RWPE1 (cell line): ENCODE data around the gene PRKCD.
"Not testable (repeated sequence)": the region's sequence is repeated elsewhere in the genome, so short reads cannot be mapped to it uniquely, and the experiment has no call there.

ENCODE experiments used
- CTCF ChIA-PET: fragments of 350-600 bp; sonication (Branson Sonifier 250); formaldehyde crosslinking; extraction: SDS; loops from one replicate; lab custom pipeline; 2021; lab: Yijun Ruan, JAX
- POLR2A ChIA-PET: fragments of 400-600 bp; formaldehyde crosslinking; extraction: SDS; loops from one replicate; lab custom pipeline; 2020; ENCODE audit warnings: antibody characterized with exemption; ENCODE audit not compliant: low non-redundant PET; lab: Yijun Ruan, JAX
- DNase-seq: peaks from one replicate; pipeline ENCODE4 v3.0.0; 2012; ENCODE audit warnings: low spot score
- H3K27ac ChIP-seq: fragments of 450-650 bp; 2 replicates; pipeline ENCODE4 v1.5.1; 2017
- TF ChIP-seq, protein P1 (sequence below): fragments of 450-650 bp; conservative IDR thresholded peaks from 2 replicates; pipeline ENCODE4 v1.5.1; 2017; ENCODE audit warnings: low read depth, mild to moderate bottlenecking

PRKCD gene

DNA sequence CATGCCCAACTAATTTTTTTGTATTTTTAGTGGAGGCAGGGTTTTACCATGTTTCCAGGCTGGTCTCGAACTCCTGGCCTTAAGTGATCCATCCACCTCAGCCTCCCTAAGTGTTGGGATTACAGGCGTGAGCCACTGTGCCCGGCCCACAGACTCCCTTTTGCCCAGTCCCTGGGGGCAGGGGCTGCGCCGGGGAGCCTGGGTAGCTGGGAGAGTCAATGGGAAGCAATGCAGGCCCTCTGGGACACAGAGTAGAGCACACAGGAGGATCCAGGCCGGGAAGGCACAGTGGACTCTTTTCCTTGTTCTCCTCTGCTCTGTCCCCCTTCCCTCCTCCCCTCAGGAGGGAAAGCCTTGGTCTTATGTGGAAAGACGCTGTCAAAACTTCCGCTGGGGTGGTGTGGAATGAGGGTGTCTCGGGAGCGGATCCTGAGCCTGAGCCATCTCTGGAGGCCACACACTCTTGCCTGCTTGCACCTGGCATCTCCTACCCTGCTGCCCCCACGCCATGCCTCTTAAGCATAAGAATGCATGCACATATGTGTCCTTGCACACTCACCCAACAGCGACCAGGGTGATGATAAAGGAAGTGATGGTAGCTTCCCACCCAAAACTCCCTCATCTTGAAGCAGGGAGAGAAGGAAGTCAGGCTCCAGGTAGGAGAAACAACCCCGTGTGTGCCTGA lies 11.9 kb upstream of the PRKCD start:
- H3K27ac ChIP-seq, result peak overlapping the region; percentile 72; the same call in 1 of the 2 replicates
- POLR2A ChIA-PET, result no interaction called here
- DNase-seq, result no peak
- CTCF ChIA-PET, result no interaction called here
- TF ChIP-seq, protein P1, sequence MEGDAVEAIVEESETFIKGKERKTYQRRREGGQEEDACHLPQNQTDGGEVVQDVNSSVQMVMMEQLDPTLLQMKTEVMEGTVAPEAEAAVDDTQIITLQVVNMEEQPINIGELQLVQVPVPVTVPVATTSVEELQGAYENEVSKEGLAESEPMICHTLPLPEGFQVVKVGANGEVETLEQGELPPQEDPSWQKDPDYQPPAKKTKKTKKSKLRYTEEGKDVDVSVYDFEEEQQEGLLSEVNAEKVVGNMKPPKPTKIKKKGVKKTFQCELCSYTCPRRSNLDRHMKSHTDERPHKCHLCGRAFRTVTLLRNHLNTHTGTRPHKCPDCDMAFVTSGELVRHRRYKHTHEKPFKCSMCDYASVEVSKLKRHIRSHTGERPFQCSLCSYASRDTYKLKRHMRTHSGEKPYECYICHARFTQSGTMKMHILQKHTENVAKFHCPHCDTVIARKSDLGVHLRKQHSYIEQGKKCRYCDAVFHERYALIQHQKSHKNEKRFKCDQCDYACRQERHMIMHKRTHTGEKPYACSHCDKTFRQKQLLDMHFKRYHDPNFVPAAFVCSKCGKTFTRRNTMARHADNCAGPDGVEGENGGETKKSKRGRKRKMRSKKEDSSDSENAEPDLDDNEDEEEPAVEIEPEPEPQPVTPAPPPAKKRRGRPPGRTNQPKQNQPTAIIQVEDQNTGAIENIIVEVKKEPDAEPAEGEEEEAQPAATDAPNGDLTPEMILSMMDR, result no peak

DNA sequence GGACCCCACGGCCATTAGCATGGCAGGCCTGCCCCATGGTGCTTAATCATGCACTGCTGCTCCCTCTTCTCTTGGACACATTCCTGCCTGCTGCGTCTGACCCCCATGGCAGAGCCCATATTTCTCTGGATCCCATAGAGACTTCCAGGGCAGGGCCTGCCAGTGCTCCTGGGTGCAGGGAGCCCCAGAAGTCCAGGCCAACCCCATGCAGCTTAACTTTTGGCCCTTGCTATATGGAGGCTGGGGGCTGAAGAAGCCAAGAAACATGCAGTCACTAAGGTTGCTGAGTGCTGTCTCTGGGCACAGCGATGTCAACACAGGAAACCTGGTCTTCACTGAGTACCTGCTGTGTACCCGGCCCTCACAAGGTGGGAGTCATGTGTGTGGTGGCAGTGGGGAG lies 11.3 kb upstream of the PRKCD start:
- ChIA-PET POLR2A (no interaction called here), CTCF (no interaction called here)
- peak overlapping the region; percentile 72 for H3K27ac ChIP-seq

DNA sequence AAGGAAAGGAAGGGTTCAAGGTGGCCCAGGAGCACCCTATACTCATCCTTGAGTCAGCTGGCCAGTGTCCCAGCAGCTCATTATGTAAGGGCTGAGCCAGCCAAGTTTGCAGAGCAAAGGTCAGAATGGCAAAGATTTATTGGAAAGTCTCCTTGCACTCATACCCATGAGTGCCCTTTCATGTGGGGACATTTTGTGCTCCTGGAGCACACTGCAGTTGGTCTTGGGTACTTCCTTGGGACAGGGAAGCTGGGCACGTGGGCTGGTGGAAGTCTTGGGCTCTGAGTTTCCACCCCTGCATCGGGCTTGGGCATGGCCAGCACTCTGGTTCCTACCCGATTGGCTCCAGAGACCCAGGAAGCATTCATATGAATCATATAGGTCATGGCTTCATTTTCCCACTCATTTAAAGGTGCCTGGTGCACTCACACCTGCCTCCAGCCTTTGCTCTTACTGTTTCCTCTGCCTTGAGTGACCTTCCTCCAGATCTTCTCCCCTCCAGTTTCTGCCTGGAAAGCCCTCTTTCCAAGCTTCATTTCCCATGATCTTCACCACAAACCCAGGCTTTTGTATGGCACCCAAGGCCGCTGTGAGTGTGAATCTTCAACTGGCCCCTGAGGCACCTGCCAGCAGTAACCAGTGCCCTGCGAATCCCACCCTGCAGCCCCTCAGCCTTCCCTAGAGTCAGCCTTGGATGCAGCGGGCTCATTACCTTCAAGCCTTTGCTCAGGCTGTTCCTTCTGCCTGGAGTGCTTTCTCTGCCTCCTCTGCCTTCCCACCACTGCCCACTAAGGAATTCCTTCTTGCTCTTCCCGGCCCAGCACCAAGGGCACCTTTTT lies 10.5 kb upstream of the PRKCD start:
- TF ChIP-seq, protein P1, result no peak
- H3K27ac ChIP-seq, result peak overlapping the region; percentile 72
- peak; percentile 27 for DNase-seq
- ChIA-PET CTCF (interaction anchor here (0.6 to 1.2 kb wide), 2 partner anchors 46 to 181 kb away, joined by 3 to 4 read pairs; no protein-coding TSS in a partner anchor), POLR2A (no interaction called here)

More for the DNA sequence above, 11.3 kb upstream of the PRKCD start:
- TF ChIP-seq, protein P1, result no peak
- no peak for DNase-seq

DNA sequence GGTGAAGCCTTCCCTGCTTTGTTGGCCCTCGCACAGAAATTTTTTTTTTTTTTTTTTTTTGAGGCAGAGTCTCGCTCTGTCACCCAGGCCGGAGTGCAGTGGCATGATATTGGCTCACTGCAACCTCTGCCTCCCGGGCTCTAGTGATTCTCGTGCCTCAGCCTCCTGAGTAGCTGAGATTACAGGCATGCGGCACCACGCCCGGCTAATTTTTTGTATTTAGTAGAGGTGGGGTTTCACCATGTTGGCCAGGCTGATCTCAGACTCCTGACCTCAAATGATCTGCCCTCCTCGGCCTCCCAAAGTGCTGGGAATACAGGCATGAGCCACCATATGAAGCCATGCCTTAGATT lies 9.9 kb upstream of the PRKCD start:
- DNase-seq, POLR2A ChIA-PET: not testable (repeated sequence)
- CTCF ChIA-PET, result interaction anchor here (0.6 to 1.2 kb wide), 3 partner anchors 9 to 180 kb away, joined by 3 to 4 read pairs (median 3); partner anchors contain the start of gene PRKCD
- H3K27ac ChIP-seq, result peak overlapping the region; percentile 72

DNA sequence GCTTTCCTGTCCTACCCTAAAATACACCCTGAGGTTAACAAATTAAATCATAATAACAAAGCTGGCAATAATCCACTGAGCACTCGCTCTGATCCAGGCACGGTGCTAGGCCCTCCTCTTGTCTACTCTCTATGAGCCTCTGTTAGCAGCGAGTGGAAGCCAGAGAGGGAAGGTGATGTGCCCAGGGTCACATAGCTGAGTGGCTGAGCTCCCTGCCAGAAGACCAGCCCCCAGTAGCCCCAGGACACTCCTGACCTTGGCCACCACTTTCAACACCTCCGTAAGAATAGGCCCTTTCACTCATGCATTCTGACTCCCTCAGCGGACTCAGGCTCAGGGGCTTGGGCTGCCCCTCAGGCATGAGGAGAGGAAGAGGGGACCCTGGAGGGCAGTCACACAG lies 9.5 kb upstream of the PRKCD start:
- TF ChIP-seq, protein P1, result no peak
- POLR2A ChIA-PET, result no interaction called here
- no peak overlapping the region; the same call in 1 of the 2 replicates for H3K27ac ChIP-seq
- no peak for DNase-seq
- CTCF ChIA-PET, result interaction anchor here (0.6 to 1.2 kb wide), 3 partner anchors 9 to 180 kb away, joined by 3 to 4 read pairs (median 3); partner anchors contain the start of gene PRKCD

DNA sequence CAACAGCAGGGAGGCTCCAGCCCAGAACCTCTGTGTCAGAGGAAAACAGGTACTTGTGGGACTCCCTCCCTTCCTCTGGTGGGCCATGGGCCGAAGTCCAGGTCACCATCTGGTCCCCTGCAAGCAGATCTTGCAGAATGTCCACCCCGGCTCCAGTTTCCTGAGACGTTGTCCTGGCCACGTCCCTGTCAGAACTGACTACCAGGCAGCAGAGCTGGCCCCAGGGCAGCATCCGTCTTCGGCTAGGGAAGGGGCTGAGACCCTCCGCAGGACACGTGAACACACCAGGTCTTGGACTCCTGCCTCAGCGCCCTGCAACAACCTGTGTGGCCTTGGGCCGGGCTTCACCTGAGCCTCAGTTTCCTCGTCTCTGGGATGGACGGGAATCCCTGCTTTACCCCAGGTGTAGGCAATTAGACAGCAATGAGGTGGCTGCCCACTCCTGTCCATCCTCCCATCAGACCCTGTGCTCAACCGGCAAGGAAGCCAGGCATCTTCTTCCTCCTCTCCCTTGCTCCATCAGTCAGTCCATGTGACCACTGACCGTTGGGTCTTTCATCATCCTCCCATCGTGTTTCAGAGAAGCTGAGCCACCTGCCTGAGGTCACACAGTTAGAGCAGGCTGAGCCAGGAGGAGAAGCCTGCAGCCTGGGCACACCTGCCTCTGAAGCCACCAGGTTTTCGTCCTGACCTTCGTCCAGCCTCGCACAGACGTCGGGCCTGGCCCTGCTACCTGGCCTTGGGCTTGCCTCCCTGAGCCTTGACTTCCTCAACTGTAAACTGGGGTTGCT lies 8.9 kb upstream of the PRKCD start:
- CTCF ChIA-PET, result interaction anchor here (0.9 to 1.2 kb wide), 2 partner anchors 8 to 44 kb away, joined by 3 read pairs; partner anchors contain the start of gene PRKCD
- no peak overlapping the region for H3K27ac ChIP-seq
- POLR2A ChIA-PET, result no interaction called here
- no peak for DNase-seq
- TF ChIP-seq, protein P1, result no peak
